ENCODE results near the gene WNT9B.

GRCh38 chr17:46898364-46898763 is 47.0 kb downstream of the WNT9B start:
- TF ChIP-seq, protein P1, sequence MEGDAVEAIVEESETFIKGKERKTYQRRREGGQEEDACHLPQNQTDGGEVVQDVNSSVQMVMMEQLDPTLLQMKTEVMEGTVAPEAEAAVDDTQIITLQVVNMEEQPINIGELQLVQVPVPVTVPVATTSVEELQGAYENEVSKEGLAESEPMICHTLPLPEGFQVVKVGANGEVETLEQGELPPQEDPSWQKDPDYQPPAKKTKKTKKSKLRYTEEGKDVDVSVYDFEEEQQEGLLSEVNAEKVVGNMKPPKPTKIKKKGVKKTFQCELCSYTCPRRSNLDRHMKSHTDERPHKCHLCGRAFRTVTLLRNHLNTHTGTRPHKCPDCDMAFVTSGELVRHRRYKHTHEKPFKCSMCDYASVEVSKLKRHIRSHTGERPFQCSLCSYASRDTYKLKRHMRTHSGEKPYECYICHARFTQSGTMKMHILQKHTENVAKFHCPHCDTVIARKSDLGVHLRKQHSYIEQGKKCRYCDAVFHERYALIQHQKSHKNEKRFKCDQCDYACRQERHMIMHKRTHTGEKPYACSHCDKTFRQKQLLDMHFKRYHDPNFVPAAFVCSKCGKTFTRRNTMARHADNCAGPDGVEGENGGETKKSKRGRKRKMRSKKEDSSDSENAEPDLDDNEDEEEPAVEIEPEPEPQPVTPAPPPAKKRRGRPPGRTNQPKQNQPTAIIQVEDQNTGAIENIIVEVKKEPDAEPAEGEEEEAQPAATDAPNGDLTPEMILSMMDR (IDR thresholded peaks at IDR 0.05): no peak
- TF ChIP-seq ZFX (IDR thresholded peaks at IDR 0.05; ENCODE audit: borderline replicate concordance): no peak
